Right cardiac atrium (tissue), 5 donors: Measurements from ENCODE around the gene NPIPB6. TPM values are rescaled to one million over a fixed set of nuclear protein-coding genes. Genes with fewer than 3 reads are reported as not detected.
A peak's percentile ranks its signal among the peaks of the same experiment; 100 is the strongest.

Source experiments
- ATAC-seq, 2 donors: fragments of 200-7000 bp; cut with Tn5 transposase; one replicate each; pipeline versions ENCODE4 v1.8.0 to v1.9.1; 2020; ENCODE audit warnings: moderate library complexity in 2 of 2, mild to moderate bottlenecking in 1 of 2
- DNase-seq, 3 donors: peaks; one replicate each; pipeline ENCODE4 v3.0.0-alpha.2; 2020
- H3K27ac ChIP-seq: one replicate; pipeline ENCODE4 v1.5.1; 2013; ENCODE audit warnings: mild to moderate bottlenecking, low read length, control low read depth, moderate library complexity
- H3K27me3 ChIP-seq: one replicate; pipeline ENCODE4 v1.6.1; 2013; ENCODE audit not compliant: control insufficient read depth, insufficient read depth
- H3K4me1 ChIP-seq: one replicate; pipeline ENCODE4 v1.6.1; 2013; ENCODE audit warnings: low read length; ENCODE audit not compliant: control insufficient read depth, insufficient read depth
- H3K4me3 ChIP-seq: one replicate; pipeline ENCODE4 v1.5.1; 2013; ENCODE audit warnings: low read length, control low read depth
- H3K9me3 ChIP-seq: one replicate; pipeline ENCODE4 v1.6.1; 2013; ENCODE audit warnings: low read length; ENCODE audit not compliant: control insufficient read depth
- WGBS: extraction: QIAGEN DNeasy Blood & Tissue Kit; methylation state at CpG from one replicate; pipeline ENCODE4 v1.1.7; 2013; 5-methylcytosine and 5-hydroxymethylcytosine counted together
- intact Hi-C, 4 donors: fragments of 100-400 bp; cut with DNase I; formaldehyde crosslinking; loops; one replicate each; pipeline versions ENCODE4 v1.11.0 to v1.14.0; 2022 to 2023
- polyA plus RNA-seq: library from polyadenylated mRNA; stranded (reverse); fragments of 200-250 nt; gene quantifications from one replicate; pipeline ENCODE4 v1.2.3, GENCODE V29; 2013
- total RNA-seq, 4 donors: library from RNA; stranded (reverse); fragmentation: NEBNext Ultra II Directional; extraction: Animal tissue kit (Norgen Biotek cat#: 25700); gene quantifications; one replicate each; pipeline ENCODE4 v1.2.1, GENCODE V29; 2021
- donor health status: healthy with polysubstance abuse.
- donor health status: DM: no; HTN: yes; CAD: no.
- donor health status: DM: no; HTN: no; CAD: no.
- donor health status: DM: no; HTN: yes; CAD: no; lungs with severe emphysema.
- donor health status: DM: yes; HTN: yes; CAD: no.

The NPIPB6 gene
- total and polyA plus RNA-seq, 5 donors: 0.45 to 1.4 (median 0.94) TPM; not detected in 2

GRCh38 chr16:28321700-28322411, 41.5 kb downstream of the NPIPB6 start:
- H3K27me3 ChIP-seq: no peaks in the 10 kb centered on the region
- H3K27ac ChIP-seq: no peak overlapping the region
- ATAC-seq (peak in 1 of 2 donors; percentile 28), DNase-seq (no peak)
- H3K9me3 ChIP-seq: no peaks in the 10 kb centered on the region
- no peak overlapping the region for H3K4me3 ChIP-seq
- no peaks in the 10 kb centered on the region for H3K4me1 ChIP-seq
- 65% methylated on average over 20 of the region's 20 CpGs for WGBS
- intact Hi-C loops: no loop called here

DNA sequence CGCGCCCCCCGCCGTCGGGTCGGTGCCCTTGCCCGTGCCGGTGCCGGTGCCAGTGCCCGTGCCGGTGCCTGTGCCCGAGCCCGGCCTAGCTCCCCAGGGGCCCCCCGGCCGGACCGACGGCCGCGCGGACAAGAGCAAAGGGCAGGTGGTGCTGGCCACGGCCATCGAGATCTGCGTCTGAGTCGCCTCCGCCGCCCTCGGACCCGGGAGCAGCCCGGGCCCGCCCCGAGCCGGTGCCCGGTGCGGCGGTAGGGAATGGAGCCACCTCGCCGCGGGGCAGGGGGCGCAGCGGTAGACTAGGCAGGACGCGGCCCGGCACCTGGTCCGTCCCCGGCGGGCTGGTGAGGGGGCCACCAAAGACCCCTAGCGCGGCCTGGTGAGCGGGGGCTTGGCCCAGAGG, 42.6 kb downstream of the NPIPB6 start:
- DNase-seq: no peak
- Histone ChIP-seq H3K9me3 (no peaks in the 10 kb centered on the region), H3K4me3 (no peak overlapping the region), H3K4me1 (no peaks in the 10 kb centered on the region), H3K27ac (no peak overlapping the region), H3K27me3 (no peaks in the 10 kb centered on the region)
- WGBS: 95% methylated on average over 49 of the region's 49 CpGs
- intact Hi-C loops: no loop called here
- no peak for ATAC-seq

GRCh38 chr16:28320023-28320561, 43.2 kb downstream of the NPIPB6 start:
- Histone ChIP-seq H3K4me1 (no peaks in the 10 kb centered on the region), H3K9me3 (no peaks in the 10 kb centered on the region), H3K27ac (no peak overlapping the region), H3K27me3 (no peaks in the 10 kb centered on the region), H3K4me3 (no peak overlapping the region)
- no peak for ATAC-seq
- no peak for DNase-seq
- 97% methylated on average over 73 of the region's 73 CpGs for WGBS
- intact Hi-C loops: no loop called here

DNA sequence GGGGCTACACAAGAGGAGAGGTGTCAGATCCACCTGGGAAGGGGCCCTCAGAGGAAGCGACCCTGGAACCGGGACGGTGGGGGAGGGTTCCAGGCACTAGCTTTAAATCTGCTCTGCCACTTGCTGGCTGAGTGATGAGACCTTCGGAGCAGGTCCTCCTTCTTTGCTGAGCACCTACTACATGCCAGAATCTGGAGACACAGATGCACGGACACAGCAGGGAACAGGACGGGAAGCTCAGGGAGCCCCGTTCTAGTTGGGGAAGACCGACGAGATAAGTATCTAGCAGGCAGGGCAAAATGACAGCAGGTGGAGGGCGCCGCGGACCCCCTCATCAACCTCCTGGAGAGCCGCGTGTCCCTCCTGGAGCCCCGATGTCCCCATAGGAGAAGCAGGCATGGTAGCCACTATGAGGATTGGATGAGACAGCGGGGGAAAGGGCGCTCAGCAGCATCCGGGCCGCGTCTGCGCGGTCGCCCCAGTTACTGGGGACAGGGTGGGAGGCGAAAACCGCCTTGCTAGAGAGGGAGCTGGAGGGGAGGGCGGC, 43.8 kb downstream of the NPIPB6 start:
- DNase-seq (no peak), ATAC-seq (no peak)
- intact Hi-C loops: loop anchor here in 1 of 4 donors (5.0 kb wide), 1 partner anchor 42 kb away; no protein-coding TSS in a partner anchor
- H3K27me3 ChIP-seq: no peaks in the 10 kb centered on the region
- H3K27ac ChIP-seq: no peak overlapping the region
- no peaks in the 10 kb centered on the region for H3K4me1 ChIP-seq
- WGBS: 89% methylated on average over 26 of the region's 26 CpGs
- H3K4me3 ChIP-seq: no peak overlapping the region
- H3K9me3 ChIP-seq: no peaks in the 10 kb centered on the region

DNA sequence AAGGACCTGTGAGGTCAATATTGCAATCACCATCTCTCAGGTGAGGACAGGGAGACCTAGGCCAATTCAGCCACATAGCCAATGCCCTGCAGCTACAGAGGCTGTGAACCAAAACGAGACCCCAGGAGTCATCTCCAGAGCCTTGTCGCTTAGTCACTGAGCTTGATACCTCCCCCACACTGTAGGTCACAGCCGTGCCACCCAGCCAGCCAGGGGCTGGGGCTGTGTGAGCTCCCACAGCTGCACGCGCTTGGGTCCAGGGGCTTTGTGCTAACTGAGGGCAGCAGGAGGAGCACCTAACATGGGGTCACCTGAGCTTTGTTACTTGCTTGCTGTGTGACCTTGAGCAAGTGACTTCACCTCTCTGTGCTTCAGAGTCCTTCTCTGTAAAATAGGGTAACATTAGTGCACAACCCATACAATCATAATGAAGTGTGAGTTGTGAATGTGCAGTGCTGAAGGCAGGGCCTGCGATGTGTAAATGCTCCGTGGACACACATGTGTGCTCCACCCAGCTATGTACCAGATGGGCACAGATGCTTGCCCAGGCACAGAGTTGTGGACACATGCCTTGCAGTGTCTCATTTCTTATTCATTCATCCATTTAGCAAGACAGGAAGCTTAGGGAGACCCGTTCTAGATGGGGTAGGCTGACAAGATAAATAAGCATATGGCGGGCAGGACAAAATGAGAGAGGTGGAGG, 45.1 kb downstream of the NPIPB6 start:
- ATAC-seq: no peak

GRCh38 chr16:28317040-28317880, 46.0 kb downstream of the NPIPB6 start:
- no peak overlapping the region for H3K27ac ChIP-seq
- no peaks in the 10 kb centered on the region for H3K4me1 ChIP-seq
- peak; percentile 53 to 78 (median 72) for DNase-seq
- peak; percentile 30 to 55 for ATAC-seq
- no peaks in the 10 kb centered on the region for H3K9me3 ChIP-seq
- WGBS: 53% methylated on average over 22 of the region's 22 CpGs
- intact Hi-C loops: loop anchor here in 1 of 4 donors (5.0 kb wide), 1 partner anchor 40 kb away; no protein-coding TSS in a partner anchor
- H3K27me3 ChIP-seq: no peaks in the 10 kb centered on the region
- no peak overlapping the region for H3K4me3 ChIP-seq

More for the DNA sequence above, 45.1 kb downstream of the NPIPB6 start:
- 85% methylated on average over 9 of the region's 9 CpGs for WGBS
- Histone ChIP-seq H3K9me3 (no peaks in the 10 kb centered on the region), H3K4me1 (no peaks in the 10 kb centered on the region), H3K27ac (no peak overlapping the region), H3K4me3 (no peak overlapping the region), H3K27me3 (no peaks in the 10 kb centered on the region)
- DNase-seq: no peak
- intact Hi-C loops: loop anchor here in 2 of 4 donors (1.0 to 5.0 kb wide), 2 partner anchors 41 kb away; no protein-coding TSS in a partner anchor

GRCh38 chr16:28316054-28316453, 47.3 kb downstream of the NPIPB6 start:
- intact Hi-C loops: loop anchor here in 1 of 4 donors (5.0 kb wide), 1 partner anchor 39 kb away; no protein-coding TSS in a partner anchor
- ATAC-seq (no peak), DNase-seq (no peak)
- Histone ChIP-seq H3K4me1 (no peaks in the 10 kb centered on the region), H3K27me3 (no peaks in the 10 kb centered on the region), H3K9me3 (no peaks in the 10 kb centered on the region), H3K4me3 (no peak overlapping the region), H3K27ac (no peak overlapping the region)
- WGBS: 85% methylated on average over 6 of the region's 6 CpGs

DNA sequence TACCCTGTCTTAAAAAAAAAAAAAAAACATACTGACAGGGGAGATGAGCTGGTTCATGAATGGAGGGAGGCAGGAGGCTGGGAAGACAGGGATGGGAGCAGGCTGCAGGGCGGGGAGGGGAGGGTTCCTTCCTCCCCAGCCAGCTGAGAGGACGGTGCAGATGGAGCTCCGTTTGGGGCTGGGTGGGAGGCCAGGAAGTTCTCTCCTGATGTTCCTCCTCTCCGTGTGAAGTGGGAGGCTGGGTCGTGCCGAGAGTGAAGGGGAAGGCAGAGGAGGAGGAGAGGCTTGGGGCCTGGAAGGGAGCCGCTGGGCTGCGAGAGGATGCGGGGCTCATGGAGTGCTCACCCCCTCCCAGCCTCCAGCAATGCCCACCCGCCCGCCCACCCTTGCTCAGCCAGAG, 49.7 kb downstream of the NPIPB6 start:
- intact Hi-C loops: no loop called here
- WGBS: 51% methylated on average over 11 of the region's 11 CpGs

DNA sequence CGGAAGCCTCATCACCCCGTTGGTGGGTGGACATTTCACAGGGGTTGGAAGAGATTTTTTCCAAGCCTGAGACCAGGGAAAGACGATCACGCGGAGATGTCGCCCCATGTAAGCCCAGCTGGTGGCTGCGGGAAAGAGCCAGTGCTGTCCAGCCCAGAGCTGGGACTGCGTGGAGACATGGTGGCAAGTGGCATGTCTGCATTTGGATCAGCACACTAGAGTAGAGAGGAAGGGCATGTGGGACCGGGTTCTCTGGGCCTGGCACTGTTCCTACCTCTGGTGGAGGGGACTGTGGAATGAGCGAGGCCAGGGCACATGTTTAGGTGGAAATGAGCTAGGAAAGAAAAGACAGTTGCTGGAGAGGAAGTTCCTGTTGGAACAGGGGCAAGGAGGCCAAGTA, 51.0 kb downstream of the NPIPB6 start:
- no peak for DNase-seq
- Histone ChIP-seq H3K27ac (no peak overlapping the region), H3K4me1 (no peaks in the 10 kb centered on the region), H3K9me3 (no peaks in the 10 kb centered on the region), H3K27me3 (no peaks in the 10 kb centered on the region), H3K4me3 (no peak overlapping the region)
- no peak for ATAC-seq
- 90% methylated on average over 10 of the region's 10 CpGs for WGBS
- intact Hi-C loops: no loop called here

More for the DNA sequence above, 49.7 kb downstream of the NPIPB6 start:
- H3K4me1 ChIP-seq: no peaks in the 10 kb centered on the region
- H3K4me3 ChIP-seq: no peak overlapping the region
- H3K9me3 ChIP-seq: no peaks in the 10 kb centered on the region
- no peak overlapping the region for H3K27ac ChIP-seq
- no peaks in the 10 kb centered on the region for H3K27me3 ChIP-seq
- no peak for DNase-seq
- no peak for ATAC-seq

DNA sequence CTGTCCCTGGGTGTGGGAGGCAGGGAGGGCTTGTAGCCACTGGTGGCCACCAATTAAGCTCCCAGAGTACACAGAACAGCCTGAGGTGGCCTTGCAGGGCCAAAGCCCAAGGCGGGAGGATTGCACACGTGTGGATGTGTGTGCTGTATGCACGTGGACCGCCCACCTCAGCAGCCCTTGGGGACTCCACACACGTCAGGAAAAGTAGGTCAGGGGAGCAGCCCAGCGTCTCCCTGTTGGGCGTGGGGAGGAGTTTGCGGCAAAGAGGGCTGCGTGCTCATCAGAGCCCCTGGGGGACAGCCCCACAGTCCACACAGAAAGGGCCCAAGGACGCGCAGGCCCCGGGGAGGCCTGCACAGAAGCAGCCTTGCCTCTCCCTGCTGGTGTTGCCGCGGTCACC, 51.4 kb downstream of the NPIPB6 start:
- 75% methylated on average over 14 of the region's 14 CpGs for WGBS
- no peak overlapping the region for H3K4me3 ChIP-seq
- DNase-seq: no peak
- H3K27ac ChIP-seq: no peak overlapping the region
- intact Hi-C loops: no loop called here
- H3K4me1 ChIP-seq: no peaks in the 10 kb centered on the region
- ATAC-seq: no peak
- H3K27me3 ChIP-seq: no peaks in the 10 kb centered on the region
- H3K9me3 ChIP-seq: no peaks in the 10 kb centered on the region
